ENCODE measurements around the gene CHAT.

CHAT gene

DNA sequence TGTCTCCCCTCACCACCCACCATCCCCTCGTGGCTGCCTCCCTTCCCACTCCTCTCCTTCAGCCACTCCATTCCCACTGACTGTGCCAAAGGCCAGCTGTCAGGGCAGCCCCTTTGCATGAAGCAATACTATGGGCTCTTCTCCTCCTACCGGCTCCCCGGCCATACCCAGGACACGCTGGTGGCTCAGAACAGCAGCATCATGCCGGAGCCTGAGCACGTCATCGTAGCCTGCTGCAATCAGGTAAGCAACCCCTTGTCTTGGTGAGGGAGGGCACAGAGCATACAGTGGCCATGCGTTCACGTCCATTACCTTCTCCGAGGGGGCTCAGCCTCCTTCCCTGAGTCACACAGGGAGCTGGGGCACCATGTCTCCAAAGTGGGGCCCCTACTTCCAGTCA lies 11.6 kb downstream of the CHAT start:
- Histone ChIP-seq H3K27me3 (no peaks in the 10 kb centered on the region), H3K36me3 (no peaks in the 10 kb centered on the region)

DNA sequence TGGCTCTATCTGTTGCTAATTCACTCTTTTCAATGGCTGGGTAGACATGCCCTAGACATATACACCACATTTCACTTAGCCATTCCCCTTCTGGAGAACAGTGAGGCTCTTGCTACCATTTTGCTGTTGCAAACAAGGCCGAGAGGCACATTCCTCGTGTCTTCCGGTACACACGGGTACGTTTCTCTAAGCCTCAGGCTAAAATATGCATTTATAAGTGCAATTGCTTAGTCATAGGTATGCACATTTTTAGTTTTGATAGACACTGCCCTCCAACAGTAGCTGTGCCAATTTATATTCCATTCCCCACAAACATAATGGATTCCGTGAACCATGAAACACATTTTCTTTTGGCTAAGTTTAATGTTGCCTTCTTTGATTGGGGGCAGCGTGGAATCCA lies 13.2 kb downstream of the CHAT start:
- no peak overlapping the region for H3K4me3 ChIP-seq (ENCODE audit: low read depth, low read length)
- TF ChIP-seq CTCF (IDR thresholded peaks at IDR 0.05; ENCODE audit: low read depth, low read length), result no peak
- no peaks in the 10 kb centered on the region for H3K9me3 ChIP-seq
- DNase-seq, result no peak
- no peaks in the 10 kb centered on the region for H3K36me3 ChIP-seq
- H3K4me1 ChIP-seq, result peaks cover 20% of the 10 kb centered on the region
- no peaks in the 10 kb centered on the region for H3K27me3 ChIP-seq

More for the DNA sequence above, 11.6 kb downstream of the CHAT start:
- Histone ChIP-seq H3K4me1 (peaks cover 32% of the 10 kb centered on the region), H3K4me3 (ENCODE audit: low read depth, low read length) (no peak overlapping the region), H3K9me3 (no peaks in the 10 kb centered on the region)
- no peak for DNase-seq
- no peak for TF ChIP-seq CTCF (IDR thresholded peaks at IDR 0.05; ENCODE audit: low read depth, low read length)

DNA sequence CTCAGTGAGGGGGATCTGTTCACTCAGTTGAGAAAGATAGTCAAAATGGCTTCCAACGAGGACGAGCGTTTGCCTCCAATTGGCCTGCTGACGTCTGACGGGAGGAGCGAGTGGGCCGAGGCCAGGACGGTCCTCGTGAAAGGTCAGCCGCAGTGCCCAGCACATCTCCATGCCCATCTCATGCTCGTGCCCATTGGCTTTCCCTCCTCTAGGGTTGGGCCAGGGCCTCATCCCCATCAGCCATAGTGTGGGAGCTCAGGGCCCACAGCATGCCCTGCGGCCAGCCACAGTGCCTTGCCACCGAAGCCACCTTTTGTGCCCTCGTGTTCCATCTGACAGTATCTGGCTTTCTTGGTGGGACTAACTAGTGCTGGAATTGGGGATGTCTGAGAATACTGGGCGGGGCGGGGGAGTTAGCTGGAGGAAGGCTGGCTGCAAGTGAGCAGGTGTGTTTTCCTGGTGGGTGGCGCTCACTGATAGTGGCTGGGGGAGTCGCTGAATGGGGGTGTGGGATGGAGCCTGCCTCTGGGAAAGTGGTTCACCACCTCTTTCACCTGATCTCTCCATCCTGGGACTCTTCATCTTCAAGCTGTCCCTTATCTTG lies 13.9 kb downstream of the CHAT start:
- Histone ChIP-seq H3K4me1 (peaks cover 20% of the 10 kb centered on the region), H3K27me3 (no peaks in the 10 kb centered on the region), H3K36me3 (no peaks in the 10 kb centered on the region), H3K4me3 (ENCODE audit: low read depth, low read length) (no peak overlapping the region), H3K9me3 (no peaks in the 10 kb centered on the region)
- no peak for DNase-seq
- TF ChIP-seq CTCF (IDR thresholded peaks at IDR 0.05; ENCODE audit: low read depth, low read length), result no peak

GRCh38 chr10:49628599-49628998 lies 14.8 kb downstream of the CHAT start:
- Histone ChIP-seq H3K27me3 (no peaks in the 10 kb centered on the region), H3K36me3 (no peaks in the 10 kb centered on the region), H3K4me3 (ENCODE audit: low read depth, low read length) (no peak overlapping the region), H3K4me1 (peaks cover 28% of the 10 kb centered on the region), H3K9me3 (no peaks in the 10 kb centered on the region)
- no peak for TF ChIP-seq CTCF (IDR thresholded peaks at IDR 0.05; ENCODE audit: low read depth, low read length)
- DNase-seq, result no peak

GRCh38 chr10:49629431-49629881 lies 15.6 kb downstream of the CHAT start:
- DNase-seq, result peak; percentile 83

More at GRCh38 chr10:49629431-49629881, 15.6 kb downstream of the CHAT start:
- Histone ChIP-seq H3K36me3 (no peaks in the 10 kb centered on the region), H3K9me3 (no peaks in the 10 kb centered on the region), H3K27me3 (no peaks in the 10 kb centered on the region), H3K4me3 (ENCODE audit: low read depth, low read length) (peak overlapping the region; percentile 23), H3K4me1 (peaks cover 37% of the 10 kb centered on the region)
- TF ChIP-seq CTCF (IDR thresholded peaks at IDR 0.05; ENCODE audit: low read depth, low read length), result no peak
